HG03159 (cell line): Measurements from ENCODE around the gene ZCCHC2.

ENCODE experiments used
- ATAC-seq: cut with Tn5 transposase; IDR thresholded peaks from one replicate; pipeline ENCODE4 v1.9.1; 2021; ENCODE audit warnings: mild to moderate bottlenecking, moderate library complexity; ENCODE audit not compliant: unreplicated experiment

ZCCHC2 gene

DNA sequence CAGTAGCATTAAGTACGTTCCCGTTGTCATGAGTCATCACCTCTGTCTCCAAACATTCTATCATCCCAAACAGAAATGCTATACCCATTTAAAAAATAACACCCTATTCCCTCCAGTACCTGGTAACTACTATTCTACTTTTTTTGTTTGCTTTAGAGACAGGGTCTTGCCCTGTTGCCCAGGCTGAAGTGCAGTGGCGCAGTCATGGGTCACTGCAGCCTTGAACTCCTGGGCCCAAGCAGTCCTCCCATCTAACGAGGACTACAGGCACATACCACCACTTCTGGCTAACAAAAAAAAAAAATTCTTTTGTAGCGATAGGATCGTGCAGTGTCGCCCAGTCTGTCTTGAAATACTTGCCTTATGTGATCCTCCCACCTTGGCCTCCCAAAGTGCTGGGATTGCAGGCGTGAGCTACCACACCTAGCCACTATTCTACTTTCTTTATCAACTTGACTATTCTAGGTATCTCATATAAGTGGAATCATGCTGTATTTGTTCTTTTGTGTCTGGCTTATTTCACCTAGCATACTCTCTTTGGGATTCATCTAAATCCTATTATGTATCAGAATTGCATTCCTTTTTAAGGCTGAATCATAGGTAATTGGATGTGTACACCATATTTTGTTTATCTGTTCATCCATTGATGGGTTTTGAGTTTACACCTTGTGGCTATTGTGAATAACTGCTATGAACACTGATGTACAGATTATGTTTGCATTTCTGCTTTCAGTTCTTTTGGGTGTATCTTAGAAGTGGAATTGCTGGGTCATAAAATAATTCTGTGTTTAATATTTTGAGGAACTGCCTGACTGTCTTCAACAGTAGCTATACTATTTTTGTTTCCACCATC lies 14.4 kb downstream of the ZCCHC2 start:
- ATAC-seq: no peak

DNA sequence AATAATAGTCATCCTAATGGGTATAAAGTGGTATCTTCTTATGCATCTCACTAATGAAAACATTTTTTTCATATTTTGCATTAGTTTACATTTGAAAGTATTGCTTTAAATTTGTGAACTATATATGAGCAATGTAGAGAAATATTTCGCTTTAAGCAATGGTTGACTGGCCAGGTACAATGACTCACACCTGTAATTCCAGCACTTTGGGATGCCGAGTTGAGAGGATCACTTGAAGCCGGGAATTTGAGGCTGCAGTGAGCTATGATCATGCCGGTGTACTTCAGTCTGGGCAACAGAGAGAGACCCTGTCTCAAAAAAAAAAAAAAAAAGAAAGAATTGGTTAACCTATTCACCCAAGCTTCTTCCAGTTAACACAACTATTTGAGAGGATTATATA lies 15.1 kb downstream of the ZCCHC2 start:
- no peak for ATAC-seq

DNA sequence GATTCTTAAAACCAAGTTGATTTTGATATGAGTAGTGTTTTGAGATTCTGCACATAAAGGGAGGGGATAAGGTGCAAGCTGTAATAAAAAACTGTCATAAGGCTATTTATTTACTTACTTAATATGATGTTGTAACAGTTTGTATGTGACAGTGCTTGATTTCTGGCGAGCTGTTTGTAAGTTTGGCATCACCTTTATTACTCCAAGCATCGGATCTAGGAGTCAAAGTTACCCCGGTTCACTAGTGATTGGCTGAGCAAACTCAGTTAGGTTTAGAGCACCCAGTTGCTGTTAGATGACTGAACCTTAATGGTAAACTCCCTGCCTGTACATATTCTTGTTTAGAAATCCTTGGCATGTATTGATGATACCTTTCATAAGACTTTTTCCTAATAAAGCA lies 16.1 kb downstream of the ZCCHC2 start:
- ATAC-seq: no peak

DNA sequence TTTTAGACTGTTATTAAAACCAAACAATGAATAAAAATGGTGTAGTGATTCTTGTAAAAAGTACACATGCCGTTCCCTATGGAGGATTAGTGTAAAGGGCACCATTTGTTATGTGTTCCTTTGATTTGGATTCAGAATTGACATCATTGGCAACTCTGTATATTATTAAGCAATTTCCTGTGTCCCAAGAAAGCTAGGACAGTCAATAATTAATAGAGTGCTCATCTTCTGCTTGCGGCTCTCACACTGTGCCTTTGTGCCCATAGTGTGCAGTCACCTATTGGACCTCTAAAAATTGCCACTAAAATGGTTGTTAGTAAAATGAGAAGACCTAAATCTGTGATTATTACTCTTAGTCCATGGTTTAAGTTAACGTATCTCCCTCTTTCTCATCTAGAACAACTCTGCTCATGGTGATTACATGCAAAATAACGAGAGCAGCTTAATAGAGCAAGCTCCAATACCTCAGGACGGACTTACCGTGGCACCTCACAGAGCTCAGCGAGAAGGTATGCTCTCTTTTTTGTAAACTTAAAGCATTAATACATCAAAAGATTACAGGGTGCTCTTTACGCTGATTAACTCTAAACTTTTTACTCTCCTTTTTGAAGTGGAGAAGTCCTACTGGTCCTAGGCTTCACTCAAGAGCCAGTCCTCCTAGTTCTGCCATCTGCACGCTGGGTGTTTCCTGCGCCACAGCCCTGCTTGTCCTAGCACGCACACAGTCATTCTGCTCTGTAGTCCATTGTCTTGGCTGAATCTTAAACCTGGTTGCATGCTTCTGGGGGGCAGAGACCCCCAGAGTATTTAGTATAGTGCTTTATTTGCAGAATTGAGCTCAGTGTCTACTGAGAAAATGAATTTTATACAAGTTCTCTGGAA lies 16.7 kb downstream of the ZCCHC2 start:
- no peak for ATAC-seq

DNA sequence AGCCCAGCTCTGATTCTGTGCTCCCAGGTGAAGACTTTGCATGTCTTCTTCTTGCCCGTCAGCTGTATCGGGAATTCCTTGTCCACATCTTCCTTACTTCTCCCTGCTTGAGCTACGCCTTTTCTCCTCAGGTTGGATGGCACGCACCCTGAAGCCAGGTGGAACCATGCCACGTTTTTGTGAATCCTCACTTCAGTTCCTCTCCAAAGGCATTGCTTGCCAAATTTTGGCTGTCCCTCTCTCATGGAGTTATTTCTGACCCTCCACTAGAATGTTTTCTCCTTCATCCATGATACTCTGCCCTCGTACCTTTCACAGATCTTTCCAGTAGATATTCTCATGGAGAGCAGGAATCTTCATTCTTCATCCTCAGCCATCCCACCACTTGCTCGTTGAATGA lies 20.2 kb downstream of the ZCCHC2 start:
- no peak for ATAC-seq

DNA sequence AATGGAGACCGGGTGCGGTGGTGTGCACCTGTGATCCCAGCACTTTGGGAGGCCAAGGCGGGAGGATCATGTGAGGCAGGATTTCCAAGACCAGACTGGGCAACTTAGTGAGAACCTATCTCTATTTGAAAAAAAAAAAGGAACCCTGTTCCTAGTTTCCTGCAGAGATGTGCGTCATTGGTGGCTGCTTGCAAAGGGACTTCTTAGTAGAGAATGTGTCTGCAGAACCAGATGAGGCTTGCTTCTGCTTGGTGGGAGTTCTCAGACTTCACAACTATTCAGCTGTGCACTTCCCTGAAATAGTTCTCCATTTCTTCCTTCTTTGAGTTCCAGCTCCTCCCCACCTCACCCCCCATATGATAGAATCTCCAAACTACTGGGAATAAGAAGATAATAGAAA lies 22.3 kb downstream of the ZCCHC2 start:
- ATAC-seq: no peak

DNA sequence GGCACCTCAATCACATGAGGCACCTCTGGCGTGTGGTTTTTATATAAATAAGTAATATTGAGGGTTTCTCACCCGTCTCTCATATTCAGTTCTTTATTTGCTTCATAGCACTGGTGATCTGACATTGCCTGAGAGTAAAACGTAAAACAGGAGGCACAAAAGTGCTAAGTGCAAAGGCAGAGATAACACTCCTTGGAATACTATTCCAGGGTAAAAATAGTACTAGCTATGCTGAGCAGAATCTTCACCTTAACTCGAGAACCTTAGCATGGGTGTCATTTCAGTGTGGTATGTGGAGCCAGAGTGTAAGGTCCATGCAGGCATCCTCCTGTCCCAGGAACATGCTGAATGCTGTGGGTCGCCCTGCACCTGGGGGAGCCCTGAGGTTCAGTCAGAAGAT lies 26.9 kb downstream of the ZCCHC2 start:
- ATAC-seq: no peak

DNA sequence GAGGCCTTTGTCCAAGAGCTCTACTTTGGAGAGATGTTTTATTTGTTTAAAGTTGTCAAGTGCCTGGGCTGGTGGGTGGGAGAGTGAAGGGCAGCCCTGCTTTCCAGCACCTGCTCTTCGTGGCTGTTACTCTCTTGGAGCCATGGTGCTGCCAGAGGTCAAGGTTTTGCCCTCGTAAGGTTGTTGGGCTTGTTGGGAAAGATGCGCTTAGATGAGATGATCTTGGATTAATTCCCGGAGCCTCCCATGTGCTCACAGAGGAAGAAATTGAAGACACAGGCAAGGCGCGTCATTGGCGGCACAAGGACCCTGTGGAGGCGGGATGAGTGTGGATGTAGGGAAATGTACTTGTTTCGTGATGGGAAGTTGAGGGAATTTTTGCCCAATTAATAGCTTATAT lies 27.9 kb downstream of the ZCCHC2 start:
- no peak for ATAC-seq

DNA sequence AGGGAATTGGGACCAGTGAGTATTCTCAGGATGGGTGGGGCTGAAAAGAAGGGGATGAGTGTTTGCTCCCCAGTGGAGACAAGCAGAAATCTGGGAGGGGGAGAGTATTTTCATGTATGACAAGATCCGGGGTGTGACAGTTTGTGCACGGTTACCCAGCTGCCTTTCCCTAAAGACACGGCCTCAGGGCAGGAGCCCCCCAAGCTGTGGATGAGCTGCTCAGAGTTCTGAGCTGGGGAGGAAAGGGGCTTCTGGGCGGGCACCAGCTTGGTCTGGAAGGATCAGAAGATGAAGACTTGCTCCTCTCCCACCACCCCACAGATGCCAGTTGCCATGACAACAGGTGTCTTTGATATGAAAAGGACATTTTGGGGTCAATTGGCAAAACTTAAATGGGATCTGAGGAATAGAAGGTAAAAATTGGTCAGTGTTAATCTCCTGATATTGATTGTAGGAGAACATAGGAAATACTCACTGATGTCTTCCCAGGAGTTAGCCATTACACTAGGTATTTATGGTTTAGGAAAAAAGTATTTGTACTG lies 29.2 kb downstream of the ZCCHC2 start:
- no peak for ATAC-seq

DNA sequence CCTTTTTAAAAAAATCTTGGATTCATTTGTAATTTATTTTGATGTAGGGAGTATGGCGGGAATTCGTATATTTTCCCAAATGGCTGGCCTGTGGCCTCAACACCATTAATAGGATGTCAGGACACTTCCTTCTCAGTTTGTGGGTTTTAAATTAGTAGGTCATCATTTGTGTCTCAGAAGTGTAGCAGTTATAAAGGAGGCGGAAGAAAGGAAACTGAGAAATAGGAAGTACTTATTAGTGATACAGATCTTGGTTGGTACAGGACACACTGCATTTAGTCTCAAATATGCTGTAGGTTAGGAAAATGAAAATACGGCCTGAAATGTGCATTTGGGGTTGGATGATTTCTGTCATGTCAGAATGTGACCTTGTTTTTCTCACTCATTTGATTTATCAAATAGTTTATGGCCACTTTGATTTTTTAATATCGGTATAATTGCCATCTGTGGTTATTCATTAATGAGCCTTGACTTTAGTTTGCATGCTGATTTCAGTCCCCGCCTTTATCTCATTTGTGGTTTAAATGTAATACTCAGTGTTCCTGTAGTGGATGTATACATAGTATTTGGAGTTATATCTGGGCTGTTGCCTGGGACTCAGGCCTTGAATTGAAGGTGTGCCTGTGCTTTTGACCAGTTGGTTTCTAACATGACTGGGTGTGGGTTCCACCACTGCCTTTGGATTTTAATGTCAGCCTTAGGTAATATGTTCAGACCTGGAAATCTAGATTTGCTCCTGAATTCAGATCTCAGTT lies 31.4 kb downstream of the ZCCHC2 start:
- no peak for ATAC-seq

DNA sequence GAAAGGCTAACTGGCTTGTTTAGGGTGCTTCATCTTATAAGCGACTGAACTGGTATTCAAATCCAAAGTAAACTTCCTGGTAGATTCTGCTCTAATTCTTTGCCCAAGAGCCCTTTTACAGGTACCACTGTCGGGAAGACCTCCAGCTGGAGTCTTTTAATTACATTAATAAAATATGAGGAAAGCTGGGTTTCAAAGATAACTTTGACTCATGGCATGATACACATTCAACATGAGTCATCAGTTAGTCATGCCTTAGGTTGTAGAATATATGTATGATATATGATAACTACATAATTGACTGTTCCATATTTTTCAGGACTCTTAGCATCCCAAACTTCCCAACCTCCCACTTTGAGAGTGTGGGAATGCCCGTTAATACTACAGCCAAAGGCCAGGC lies 32.3 kb downstream of the ZCCHC2 start:
- no peak for ATAC-seq

DNA sequence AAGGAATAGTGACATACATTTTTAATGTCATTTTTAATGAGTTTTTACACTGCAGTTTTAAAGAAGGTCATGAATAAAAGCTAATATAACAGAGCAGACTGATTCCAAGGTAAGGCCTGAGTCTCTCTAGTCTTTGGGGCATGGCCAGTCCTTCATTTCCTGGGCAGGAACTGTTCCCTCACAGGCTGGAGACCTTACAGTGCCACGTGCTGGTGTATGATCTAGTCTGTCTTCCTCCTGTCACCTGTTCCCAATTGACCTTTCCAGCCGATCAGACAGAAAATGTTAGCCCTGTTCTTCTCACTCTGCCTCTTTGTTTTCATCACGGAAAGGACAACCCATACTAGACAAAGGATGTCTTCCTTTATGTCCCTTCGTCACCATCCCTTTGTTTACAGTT lies 33.6 kb downstream of the ZCCHC2 start:
- ATAC-seq: no peak

DNA sequence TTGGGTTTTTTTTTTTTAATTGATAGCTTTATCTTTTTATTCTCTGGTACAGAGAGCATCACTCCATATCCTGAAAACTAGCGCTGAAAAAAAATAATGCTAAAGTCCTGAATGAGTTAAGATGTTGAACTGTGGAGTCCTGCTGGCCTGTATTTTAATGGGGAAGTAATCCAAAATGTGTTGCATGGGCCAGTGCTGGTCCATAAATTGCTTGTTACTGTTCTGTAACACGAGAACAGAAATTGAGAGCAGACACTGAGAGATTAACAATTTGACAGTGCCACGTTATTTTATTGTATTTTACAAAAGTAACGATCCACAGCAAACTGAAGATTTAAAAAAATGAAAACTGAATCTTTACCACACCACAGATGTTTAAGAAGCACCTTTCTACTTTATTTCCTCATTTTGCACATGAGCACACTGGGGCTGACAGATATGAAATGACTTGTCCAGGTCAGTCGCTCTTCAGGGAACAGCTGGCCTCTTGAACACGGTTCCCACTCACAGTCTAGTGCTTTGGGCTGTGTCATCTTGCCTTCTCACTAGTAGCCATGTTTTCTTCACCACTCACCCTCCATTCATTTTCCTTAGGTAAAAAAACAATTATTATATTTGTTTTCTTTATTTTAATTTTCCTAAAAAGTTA lies 35.3 kb downstream of the ZCCHC2 start:
- peak; percentile 71 for ATAC-seq

DNA sequence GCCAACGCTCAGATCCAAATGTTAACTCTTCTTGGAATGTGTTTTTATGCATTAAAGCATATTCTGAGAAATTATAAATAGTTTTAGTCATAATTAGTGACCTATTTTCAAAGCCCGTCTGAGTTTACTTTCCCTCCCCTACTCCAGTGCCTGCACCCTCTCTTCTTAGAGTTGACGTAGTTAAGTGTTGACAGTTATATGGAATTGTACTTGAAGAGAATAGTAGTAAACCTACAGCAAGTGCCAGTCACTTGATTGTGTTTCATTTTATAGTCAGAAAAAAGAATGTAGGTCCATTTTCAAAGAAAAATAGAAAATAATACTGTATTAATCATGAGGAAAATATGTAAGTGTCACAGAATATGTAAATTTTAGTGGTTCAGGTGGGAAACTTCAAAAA lies 41.2 kb downstream of the ZCCHC2 start:
- ATAC-seq: no peak

DNA sequence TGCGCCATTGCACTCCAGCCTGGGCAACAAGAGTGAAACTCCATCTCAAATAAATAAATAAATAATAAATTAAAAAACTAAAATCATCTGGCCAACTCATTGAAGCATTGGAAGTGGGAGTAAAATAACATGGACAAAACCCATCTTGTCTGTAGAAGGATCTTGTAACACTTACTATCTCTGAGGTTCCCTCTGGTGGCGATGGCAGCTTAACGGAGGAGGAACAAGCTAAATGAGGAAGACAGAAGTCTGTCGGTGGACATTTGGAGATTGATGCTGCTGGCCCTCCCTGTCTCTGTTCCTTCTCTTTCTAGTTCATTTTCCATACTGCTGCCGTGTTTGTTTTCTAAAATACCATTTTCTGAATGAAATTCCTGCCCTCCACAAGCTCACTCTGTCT lies 43.4 kb downstream of the ZCCHC2 start:
- ATAC-seq: no peak

DNA sequence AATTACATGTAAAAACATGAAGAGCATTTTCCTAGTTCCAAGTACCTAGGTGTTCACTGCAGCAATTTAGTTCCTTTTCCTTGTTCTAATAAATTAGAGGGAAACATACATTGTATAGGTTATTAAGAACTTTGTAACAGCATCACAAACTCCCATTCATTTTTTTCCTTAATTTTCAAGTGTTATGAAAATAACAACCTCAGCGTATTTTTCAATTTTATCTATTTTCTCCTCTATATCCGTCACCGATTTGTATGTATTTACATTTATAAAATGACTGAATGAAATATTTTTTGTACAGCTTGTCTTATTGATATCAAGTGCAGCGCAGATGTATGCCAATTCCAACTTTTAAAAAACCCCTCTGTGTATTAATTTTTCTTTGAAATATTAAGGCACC lies 44.0 kb downstream of the ZCCHC2 start:
- no peak for ATAC-seq

DNA sequence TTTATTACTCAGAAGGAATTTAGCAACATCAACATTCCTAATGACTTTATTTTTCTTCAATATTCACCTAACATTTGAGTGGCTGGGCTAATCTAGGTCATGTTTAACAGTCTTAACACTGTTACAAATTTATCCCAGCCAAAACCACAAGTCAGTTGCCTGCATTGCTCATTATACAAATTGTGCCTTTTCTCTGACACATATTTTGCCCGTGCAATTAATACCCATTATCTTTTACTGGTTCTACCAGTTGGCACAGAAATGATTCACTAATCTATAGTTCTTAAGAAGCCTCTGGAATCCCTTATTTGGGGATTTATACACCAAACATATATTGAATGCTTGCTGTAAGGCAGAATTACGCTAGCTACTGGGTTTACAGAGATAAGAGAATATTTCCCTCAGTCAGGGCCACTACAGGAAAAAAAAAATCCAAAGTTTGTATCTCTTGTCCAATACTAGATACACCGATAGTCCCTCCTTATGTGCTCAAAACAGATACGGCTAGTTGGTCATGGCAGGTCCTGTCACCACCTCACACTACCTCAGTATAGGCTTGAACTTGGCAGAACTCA lies 46.3 kb downstream of the ZCCHC2 start:
- ATAC-seq: no peak

DNA sequence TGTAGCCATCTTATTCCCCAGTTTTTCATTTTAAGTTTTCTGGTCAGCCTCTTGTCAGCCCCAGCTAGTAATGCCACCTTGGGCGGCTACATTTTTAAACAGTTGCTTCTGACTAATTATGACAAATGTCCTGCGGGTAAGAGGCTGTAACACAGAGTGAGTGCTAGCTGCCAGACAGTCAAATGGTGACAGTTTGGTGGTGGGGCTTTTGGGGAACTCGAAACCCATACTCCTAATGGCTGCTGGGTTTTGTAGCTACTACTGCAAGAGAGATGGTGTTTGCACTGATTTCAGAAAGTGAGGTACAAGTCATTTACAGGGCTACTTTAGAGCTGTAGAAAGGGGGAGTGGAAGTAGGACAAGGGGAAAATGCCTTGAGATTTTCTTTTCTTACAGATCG lies 48.2 kb downstream of the ZCCHC2 start:
- no peak for ATAC-seq

DNA sequence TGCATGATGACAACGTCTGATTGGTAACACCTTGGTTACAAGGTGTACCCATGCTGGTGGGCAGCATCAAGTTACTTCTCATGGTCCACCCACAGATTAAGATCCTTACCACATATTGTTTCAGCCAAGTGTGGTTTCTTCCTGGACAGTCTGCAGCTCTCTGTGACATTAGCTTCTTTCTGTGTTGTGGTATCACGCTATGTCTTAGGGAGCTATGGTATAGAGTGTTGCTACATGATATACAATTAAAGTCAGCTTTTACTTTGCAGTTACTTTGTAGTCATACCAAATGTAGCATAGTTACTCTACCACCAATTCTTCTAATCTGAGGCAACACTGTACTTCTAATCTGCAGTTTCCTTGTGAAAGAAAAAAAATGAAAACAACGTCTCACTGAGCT lies 48.8 kb downstream of the ZCCHC2 start:
- ATAC-seq: no peak

DNA sequence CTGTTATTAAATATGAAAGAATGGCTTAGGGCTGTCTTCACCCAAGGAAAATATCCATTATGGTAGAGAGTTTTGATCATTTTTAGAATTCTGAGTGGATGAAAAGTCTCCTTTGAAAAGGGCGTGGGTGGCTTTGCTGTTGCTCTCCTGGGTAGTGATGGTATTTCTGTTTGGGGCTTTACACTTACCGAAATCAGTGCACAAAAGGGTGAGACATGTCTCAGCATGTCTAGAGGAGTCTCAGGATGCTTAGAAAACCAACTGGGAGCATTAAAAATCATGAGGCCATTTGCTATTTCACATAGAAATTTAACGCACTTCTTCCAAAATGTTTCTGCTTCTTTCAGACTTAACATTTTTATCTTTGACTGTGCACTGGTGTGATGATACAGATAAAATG lies 49.6 kb downstream of the ZCCHC2 start:
- no peak for ATAC-seq
